ENCODE measurements around the gene DDX39A.

DNA sequence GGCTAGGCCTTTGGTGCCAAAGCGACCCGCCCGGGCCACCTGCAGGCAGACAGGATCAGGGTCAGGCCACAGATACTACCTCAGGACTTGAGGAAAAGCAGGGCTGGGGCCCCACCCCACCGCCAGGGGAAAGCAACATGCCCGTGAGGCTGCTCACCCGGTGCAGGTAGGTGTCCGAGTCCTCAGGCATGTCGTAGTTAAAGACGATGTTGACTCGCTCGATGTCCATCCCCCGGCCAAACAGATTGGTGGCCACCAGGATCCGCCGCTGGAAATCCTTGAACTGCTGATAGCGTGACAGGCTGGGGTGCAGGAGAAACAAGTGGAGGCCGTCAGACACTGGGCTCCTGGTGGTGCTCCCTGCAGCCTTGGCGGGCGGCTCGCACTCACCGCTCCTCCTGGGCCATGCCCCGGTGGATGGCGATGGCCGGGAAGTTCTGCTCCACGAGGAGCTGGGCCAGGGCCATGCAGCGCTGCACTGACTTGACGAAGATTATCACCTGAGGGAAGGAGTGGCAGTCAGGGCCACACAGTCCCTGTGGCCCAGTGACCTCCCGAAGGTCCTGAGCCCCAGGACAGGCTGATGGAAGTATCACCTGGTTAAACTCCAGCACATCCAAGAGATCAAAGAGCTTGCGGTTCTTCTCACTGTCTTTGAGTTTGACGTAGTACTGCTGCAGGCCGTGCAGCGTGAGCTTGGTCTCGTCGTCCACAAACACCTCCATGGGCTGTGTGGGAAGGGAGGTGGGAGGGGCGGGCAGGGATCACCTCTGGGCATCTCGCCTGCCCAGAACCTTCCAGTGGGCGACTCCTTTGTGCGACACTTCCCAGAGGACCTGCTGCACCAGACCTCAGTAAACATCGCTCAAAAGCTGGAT is 9.8 kb downstream of the DDX39A start:
- TF ChIP-seq, protein P1, sequence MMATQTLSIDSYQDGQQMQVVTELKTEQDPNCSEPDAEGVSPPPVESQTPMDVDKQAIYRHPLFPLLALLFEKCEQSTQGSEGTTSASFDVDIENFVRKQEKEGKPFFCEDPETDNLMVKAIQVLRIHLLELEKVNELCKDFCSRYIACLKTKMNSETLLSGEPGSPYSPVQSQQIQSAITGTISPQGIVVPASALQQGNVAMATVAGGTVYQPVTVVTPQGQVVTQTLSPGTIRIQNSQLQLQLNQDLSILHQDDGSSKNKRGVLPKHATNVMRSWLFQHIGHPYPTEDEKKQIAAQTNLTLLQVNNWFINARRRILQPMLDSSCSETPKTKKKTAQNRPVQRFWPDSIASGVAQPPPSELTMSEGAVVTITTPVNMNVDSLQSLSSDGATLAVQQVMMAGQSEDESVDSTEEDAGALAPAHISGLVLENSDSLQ (IDR thresholded peaks at IDR 0.05) = no peak
- no peak for TF ChIP-seq ARNT (IDR thresholded peaks at IDR 0.05)
- TF ChIP-seq SUZ12 (IDR thresholded peaks at IDR 0.05) = no peak
- no peak for TF ChIP-seq BHLHE40 (IDR thresholded peaks at IDR 0.05; ENCODE audit: borderline replicate concordance)
- no peak for TF ChIP-seq CTBP1 (IDR thresholded peaks at IDR 0.05; ENCODE audit: borderline replicate concordance)
- no peak for TF ChIP-seq FOXM1 (IDR thresholded peaks at IDR 0.05; ENCODE audit: borderline replicate concordance)
- TF ChIP-seq FOXK2 (IDR thresholded peaks at IDR 0.05) = no peak
- TF ChIP-seq TARDBP (IDR thresholded peaks at IDR 0.05) = no peak

All from HEK293T (cell line).